Caco-2 (cell line): ENCODE data around the gene ZFAND2B. TPM values are rescaled to one million over a fixed set of nuclear protein-coding genes. Genes with fewer than 3 reads are reported as not detected.

Source experiments
- BruUV-seq: library from RNA; stranded (reverse); fragments of 400-500 nt; replicated peaks from 2 replicates; lab custom pipeline; 2021; lab: Mats Ljungman, UMichigan
- CTCF ChIA-PET: fragments of 300-600 bp; sonication (Branson Sonifier 250); formaldehyde crosslinking; loops from one replicate; lab custom pipeline; 2022; ENCODE audit warnings: antibody characterized with exemption; lab: Charles Lee
- POLR2A ChIA-PET: fragments of 300-600 bp; sonication (Branson Sonifier 250); formaldehyde crosslinking; loops from one replicate; lab custom pipeline; 2022; ENCODE audit warnings: antibody characterized with exemption; lab: Charles Lee
- DNase-seq, 2 experiments: peaks; one replicate each; pipeline versions ENCODE4 v3.0.0 to v3.0.0-alpha.2; 2020 to 2022
- H3K27me3 ChIP-seq: replicated peaks from 2 replicates; pipeline ENCODE4 v1.6.0; 2011; ENCODE audit warnings: low read length; ENCODE audit not compliant: control insufficient read depth, insufficient read depth
- H3K36me3 ChIP-seq: 2 replicates; pipeline ENCODE4 v1.5.1; 2011; ENCODE audit warnings: low read length; ENCODE audit not compliant: control insufficient read depth, insufficient read depth
- H3K4me1 ChIP-seq: fragments of 250-450 bp; sonication (Bioruptor Pico); 2 replicates; pipeline ENCODE4 v1.5.1; 2020; ENCODE audit warnings: mild to moderate bottlenecking
- H3K4me3 ChIP-seq: 2 replicates; pipeline ENCODE4 v1.5.1; 2011; ENCODE audit warnings: low read depth, mild to moderate bottlenecking, control low read depth, low read length
- H3K9me3 ChIP-seq: fragments of 250-450 bp; sonication (Bioruptor Pico); 2 replicates; pipeline ENCODE4 v1.5.1; 2020; ENCODE audit warnings: mild to moderate bottlenecking, moderate library complexity
- H3K27ac Mint-ChIP-seq: one replicate; pipeline ENCODE4 v1.8.0; 2022; ENCODE audit warnings: mixed read lengths; ENCODE audit not compliant: unreplicated experiment
- H3K27me3 Mint-ChIP-seq: one replicate; pipeline ENCODE4 v1.8.0; 2022; ENCODE audit warnings: mixed read lengths; ENCODE audit not compliant: insufficient read depth, unreplicated experiment
- H3K36me3 Mint-ChIP-seq: one replicate; pipeline ENCODE4 v1.8.0; 2022; ENCODE audit warnings: mild to moderate bottlenecking, mixed read lengths; ENCODE audit not compliant: insufficient read depth, unreplicated experiment
- H3K4me1 Mint-ChIP-seq: one replicate; pipeline ENCODE4 v1.8.0; 2022; ENCODE audit warnings: low read depth, mixed read lengths; ENCODE audit not compliant: unreplicated experiment
- H3K4me3 Mint-ChIP-seq: one replicate; pipeline ENCODE4 v1.8.0; 2022; ENCODE audit warnings: mild to moderate bottlenecking, moderate library complexity, mixed read lengths; ENCODE audit not compliant: unreplicated experiment
- H3K9me3 Mint-ChIP-seq: one replicate; pipeline ENCODE4 v1.8.0; 2022; ENCODE audit warnings: mixed read lengths; ENCODE audit not compliant: unreplicated experiment
- CTCF ChIP-seq, 2 experiments: fragments of 200-600 bp in 1 of 2; IDR thresholded peaks; 1 replicate in 1 of 2; 2 replicates in 1 of 2; pipeline versions ENCODE4 v1.5.1 to v1.8.0; 2011 to 2022; ENCODE audit warnings: antibody characterized with exemption in 1 of 2, control low read depth in 1 of 2, inconsistent platforms in 1 of 2, low read depth in 1 of 2, low read length in 1 of 2, mild to moderate bottlenecking in 1 of 2, moderate library complexity in 1 of 2; ENCODE audit not compliant: insufficient read depth in 1 of 2, severe bottlenecking in 1 of 2, unreplicated experiment in 1 of 2
- intact Hi-C: fragments of 100-400 bp; cut with micrococcal nuclease; formaldehyde crosslinking; loops from one replicate; pipeline ENCODE4 v1.10.0; 2022; ENCODE audit not compliant: unreplicated experiment
- total RNA-seq: library from RNA; stranded (reverse); gene quantifications from 2 replicates; pipeline ENCODE4 v1.2.3, GENCODE V29; 2022

The ZFAND2B gene
- total RNA-seq, 1 experiment from 2014 or later = 41.8 TPM

- ChIA-PET POLR2A (interaction anchor here (0.6 to 1.4 kb wide), 11 partner anchors 13 to 211 kb away, joined by 3 to 13 read pairs (median 6); partner anchors contain the start of genes ABCB6, DNAJB2, DNPEP and GLB1L), CTCF (interaction anchor here (0.6 to 2.0 kb wide), 9 partner anchors 29 to 210 kb away, joined by 3 to 13 read pairs (median 4); partner anchors contain the start of genes ANKZF1, ATG9A and ZFAND2B)
- Mint-ChIP-seq H3K9me3 (no peaks in the 10 kb centered on the region), H3K4me3 (peak within 1 kb of the TSS; percentile 90), H3K4me1 (peaks cover 18% of the 10 kb centered on the region), H3K27me3 (no peaks in the 10 kb centered on the region), H3K36me3 (peaks cover 37% of the 10 kb centered on the region), H3K27ac (peak within 1 kb of the TSS; percentile 89)
- peaks cover 12% of the 10 kb centered on the region for H3K4me1 ChIP-seq
- H3K36me3 ChIP-seq = peaks cover 16% of the 10 kb centered on the region
- DNase-seq = peak; percentile 89 to 94
- H3K9me3 ChIP-seq = no peaks in the 10 kb centered on the region
- TSS peak; percentile 41 for BruUV-seq
- no peak for TF ChIP-seq CTCF (IDR thresholded peaks at IDR 0.05; ENCODE audit: insufficient read depth in 1 of 2, low read depth in 1 of 2, low read length in 1 of 2, severe bottlenecking in 1 of 2, unreplicated experiment in 1 of 2)
- intact Hi-C loops = loop anchor here (1.0 to 5.0 kb wide), 4 partner anchors 17 to 210 kb away; partner anchors contain the start of genes ABCB6, DNAJB2, DNPEP and NHEJ1
- H3K27me3 ChIP-seq = no peaks in the 10 kb centered on the region; the same call in 1 of the 2 replicates
- peak within 1 kb of the TSS; percentile 93 for H3K4me3 ChIP-seq
Observed at GRCh38 chr2:219176818-219177551, 29.6 kb upstream of the ZFAND2B start, which contains the start of gene CNPPD1. Gene CNPPD1 (minus strand): TSS chr2:219176925. CDS start chr2:219176828, 97 bp downstream.

GRCh38 chr2:219177552-219178376 is 28.8 kb upstream of the ZFAND2B start, which contains the start of gene RETREG2:
Gene RETREG2 (plus strand): TSS chr2:219178275. CDS start chr2:219178353, 78 bp downstream.
- DNase-seq = peak; percentile 89 to 90
- TF ChIP-seq CTCF (IDR thresholded peaks at IDR 0.05; ENCODE audit: insufficient read depth in 1 of 2, low read depth in 1 of 2, low read length in 1 of 2, severe bottlenecking in 1 of 2, unreplicated experiment in 1 of 2) = peak; percentile 17 to 38
- Mint-ChIP-seq H3K9me3 (no peaks in the 10 kb centered on the region), H3K4me3 (peak within 1 kb of the TSS; percentile 90), H3K27ac (peak within 1 kb of the TSS; percentile 89), H3K4me1 (peaks cover 18% of the 10 kb centered on the region), H3K27me3 (no peaks in the 10 kb centered on the region), H3K36me3 (peaks cover 38% of the 10 kb centered on the region)
- Histone ChIP-seq H3K9me3 (no peaks in the 10 kb centered on the region), H3K27me3 (no peaks in the 10 kb centered on the region; the same call in 1 of the 2 replicates), H3K36me3 (peaks cover 15% of the 10 kb centered on the region), H3K4me1 (peaks cover 12% of the 10 kb centered on the region), H3K4me3 (peak within 1 kb of the TSS; percentile 93)
- POLR2A ChIA-PET = no interaction called here
- BruUV-seq = TSS peak; percentile 28
- CTCF ChIA-PET = interaction anchor here (0.9 to 2.0 kb wide), 2 partner anchors 42 to 117 kb away, joined by 3 to 11 read pairs; no protein-coding TSS in a partner anchor
- intact Hi-C loops = loop anchor here (1.0 to 5.0 kb wide), 3 partner anchors 29 to 100 kb away; partner anchors contain the start of genes ABCB6, DNAJB2 and ZFAND2B
